GM12873 (cell line): ENCODE measurements around the gene ENO4.

Source experiments
- CTCF ChIP-seq: IDR thresholded peaks from 2 replicates; pipeline ENCODE4 v1.5.1; 2012; ENCODE audit warnings: low read depth, mild to moderate bottlenecking, moderate library complexity, low read length, control low read depth; ENCODE audit not compliant: insufficient read depth; ENCODE audit errors: missing control alignments

The ENO4 gene

GRCh38 chr10:116915340-116915739, 66.0 kb downstream of the ENO4 start:
- TF ChIP-seq CTCF, result no peak

- TF ChIP-seq CTCF, result no peak
Measured at GRCh38 chr10:116917481-116917880, 68.2 kb downstream of the ENO4 start.

GRCh38 chr10:116918583-116918982, 69.3 kb downstream of the ENO4 start:
- TF ChIP-seq CTCF, result no peak

GRCh38 chr10:116919164-116919563, 69.9 kb downstream of the ENO4 start:
- TF ChIP-seq CTCF, result no peak

GRCh38 chr10:116919706-116920105, 70.4 kb downstream of the ENO4 start:
- no peak for TF ChIP-seq CTCF

GRCh38 chr10:116925056-116925455, 75.8 kb downstream of the ENO4 start:
- TF ChIP-seq CTCF, result no peak

- no peak for TF ChIP-seq CTCF
Measured at GRCh38 chr10:116926426-116926825, 77.1 kb downstream of the ENO4 start.
